SK-N-SH (cell line): ENCODE results near the gene SLITRK3. TPM values are rescaled to one million over a fixed set of nuclear protein-coding genes. Genes with fewer than 3 reads are reported as not detected.
A peak's percentile ranks its signal among the peaks of the same experiment; 100 is the strongest.

ENCODE experiments used
- CTCF ChIA-PET: fragments of 300-600, 350-600 bp; formaldehyde crosslinking; extraction: SDS; loops from one replicate; lab custom pipeline; 2021; lab: Yijun Ruan, JAX
- POLR2A ChIA-PET: fragments of 350-600 bp; sonication (Branson Sonifier 250); formaldehyde crosslinking; extraction: SDS; loops from one replicate; lab custom pipeline; 2020; ENCODE audit warnings: antibody characterized with exemption, inconsistent platforms; lab: Yijun Ruan, JAX
- DNase-seq: peaks from one replicate; pipeline ENCODE4 v3.0.0; 2012
- H2AFZ ChIP-seq: fragments of 200-600 bp; sonication (generic); 2 replicates; pipeline ENCODE4 v1.8.1; 2016; ENCODE audit warnings: antibody characterized with exemption, mild to moderate bottlenecking, low read depth
- H3F3A ChIP-seq: fragments of 200-600 bp; sonication (generic); replicated peaks from 2 replicates; pipeline ENCODE3; 2016; ENCODE audit warnings: antibody characterized with exemption, mild to moderate bottlenecking; ENCODE audit not compliant: insufficient read depth
- H3K27ac ChIP-seq, 2 experiments: fragments of 200-500 bp in 1 of 2; fragments of 200-600 bp in 1 of 2; sonication (Bioruptor generic) in 1 of 2; sonication (generic), shearing (Covaris generic) in 1 of 2; 2 replicates each; pipeline versions ENCODE4 v1.5.1 to v1.6.1; 2014 to 2016; ENCODE audit warnings: low read depth in 2 of 2, inconsistent platforms in 1 of 2, low read length in 1 of 2, mild to moderate bottlenecking in 1 of 2, mixed read lengths in 1 of 2
- H3K27me3 ChIP-seq: fragments of 200-600 bp; sonication (generic), shearing (Covaris generic); 2 replicates; pipeline ENCODE4 v1.6.1; 2016; ENCODE audit warnings: mixed run types; ENCODE audit not compliant: insufficient read depth
- H3K36me3 ChIP-seq, 2 experiments: fragments of 200-500 bp in 1 of 2; fragments of 200-600 bp in 1 of 2; sonication (Bioruptor generic) in 1 of 2; sonication (generic) in 1 of 2; replicated peaks in 1 of 2; 2 replicates each; pipeline versions ENCODE3 to v1.5.1; 2014 to 2016; ENCODE audit warnings: low read length in 1 of 2, mild to moderate bottlenecking in 1 of 2; ENCODE audit not compliant: insufficient read depth in 2 of 2, control insufficient read depth in 1 of 2
- H3K4me1 ChIP-seq, 2 experiments: fragments of 200-500 bp in 1 of 2; fragments of 200-600 bp in 1 of 2; sonication (Bioruptor generic) in 1 of 2; sonication (generic), shearing (Covaris generic) in 1 of 2; 2 replicates each; pipeline versions ENCODE4 v1.5.1 to v1.6.1; 2014 to 2016; ENCODE audit warnings: low read depth in 1 of 2, low read length in 1 of 2, mixed run types in 1 of 2; ENCODE audit not compliant: insufficient read depth in 2 of 2, control insufficient read depth in 1 of 2
- H3K4me2 ChIP-seq: fragments of 200-600 bp; sonication (generic), shearing (Covaris generic); 2 replicates; pipeline ENCODE4 v1.6.1; 2017; ENCODE audit warnings: mixed run types
- H3K4me3 ChIP-seq, 2 experiments: fragments of 200-500 bp in 1 of 2; fragments of 200-600 bp in 1 of 2; sonication (Bioruptor generic) in 1 of 2; sonication (generic), shearing (Covaris generic) in 1 of 2; 2 replicates each; pipeline versions ENCODE4 v1.5.1 to v1.8.1; 2014 to 2016; ENCODE audit warnings: low read depth in 2 of 2, inconsistent platforms in 1 of 2, low read length in 1 of 2, mild to moderate bottlenecking in 1 of 2, mixed read lengths in 1 of 2, moderate library complexity in 1 of 2
- H3K79me2 ChIP-seq: fragments of 200-600 bp; sonication (generic); 2 replicates; pipeline ENCODE4 v1.8.1; 2017; ENCODE audit warnings: mild to moderate bottlenecking; ENCODE audit not compliant: insufficient read depth
- H3K9ac ChIP-seq: fragments of 200-600 bp; sonication (generic); 2 replicates; pipeline ENCODE4 v1.6.1; 2017; ENCODE audit warnings: mixed run types
- H3K9me2 ChIP-seq: fragments of 200-600 bp; sonication (generic); 2 replicates; pipeline ENCODE4 v1.6.1; 2017; ENCODE audit warnings: mixed run types
- H3K9me3 ChIP-seq: fragments of 200-600 bp; sonication (generic); 2 replicates; pipeline ENCODE4 v1.6.1; 2017; ENCODE audit warnings: mixed run types, mild to moderate bottlenecking, moderate library complexity
- H4K20me1 ChIP-seq: fragments of 200-600 bp; sonication (generic); 2 replicates; pipeline ENCODE4 v1.6.1; 2017; ENCODE audit warnings: mild to moderate bottlenecking, mixed run types; ENCODE audit not compliant: insufficient read depth
- ELF1 ChIP-seq: IDR thresholded peaks from 2 replicates; pipeline ENCODE4 v1.4.0; 2012
- EZH2phosphoT487 ChIP-seq: fragments of 200-600 bp; sonication (generic); IDR thresholded peaks from 2 replicates; pipeline ENCODE4 v1.6.1; 2017; ENCODE audit warnings: low read depth, mixed run types, mild to moderate bottlenecking, antibody characterized with exemption, moderate library complexity, borderline replicate concordance
- FOXJ3 ChIP-seq: sonication (generic); formaldehyde crosslinking; IDR thresholded peaks from 2 replicates; pipeline ENCODE4 v1.5.1; 2020; ENCODE audit warnings: mild to moderate bottlenecking, missing genetic modification reagents
- NRF1 ChIP-seq: IDR thresholded peaks from 2 replicates; pipeline ENCODE4 v1.6.1; 2012; ENCODE audit warnings: low read depth, mild to moderate bottlenecking, low read length
- RAD21 ChIP-seq: IDR thresholded peaks from 2 replicates; pipeline ENCODE4 v1.6.1; 2012; ENCODE audit warnings: mild to moderate bottlenecking, low read length
- RFX5 ChIP-seq: IDR thresholded peaks from 2 replicates; pipeline ENCODE4 v1.6.1; 2012; ENCODE audit warnings: mild to moderate bottlenecking, improper control_type of control experiment, low read length
- TCF12 ChIP-seq: IDR thresholded peaks from 2 replicates; pipeline ENCODE4 v1.4.0; 2012
- WGBS: methylation state at CpG from one replicate; pipeline ENCODE4 v1.1.6; 2017; ENCODE audit warnings: low lambda C conversion rate; 5-methylcytosine and 5-hydroxymethylcytosine counted together
- polyA plus RNA-seq, 3 experiments: library from polyadenylated mRNA; depleted of rRNA; stranded (reverse); fragments of >200 nt; gene quantifications; 2 replicates each; pipeline ENCODE4 v1.2.3, GENCODE V29; 2012
- TF ChIP-seq, protein P1 (sequence below): IDR thresholded peaks from 2 replicates; pipeline ENCODE4 v1.4.0; 2012; ENCODE audit warnings: low read depth

SLITRK3 gene, protein sequence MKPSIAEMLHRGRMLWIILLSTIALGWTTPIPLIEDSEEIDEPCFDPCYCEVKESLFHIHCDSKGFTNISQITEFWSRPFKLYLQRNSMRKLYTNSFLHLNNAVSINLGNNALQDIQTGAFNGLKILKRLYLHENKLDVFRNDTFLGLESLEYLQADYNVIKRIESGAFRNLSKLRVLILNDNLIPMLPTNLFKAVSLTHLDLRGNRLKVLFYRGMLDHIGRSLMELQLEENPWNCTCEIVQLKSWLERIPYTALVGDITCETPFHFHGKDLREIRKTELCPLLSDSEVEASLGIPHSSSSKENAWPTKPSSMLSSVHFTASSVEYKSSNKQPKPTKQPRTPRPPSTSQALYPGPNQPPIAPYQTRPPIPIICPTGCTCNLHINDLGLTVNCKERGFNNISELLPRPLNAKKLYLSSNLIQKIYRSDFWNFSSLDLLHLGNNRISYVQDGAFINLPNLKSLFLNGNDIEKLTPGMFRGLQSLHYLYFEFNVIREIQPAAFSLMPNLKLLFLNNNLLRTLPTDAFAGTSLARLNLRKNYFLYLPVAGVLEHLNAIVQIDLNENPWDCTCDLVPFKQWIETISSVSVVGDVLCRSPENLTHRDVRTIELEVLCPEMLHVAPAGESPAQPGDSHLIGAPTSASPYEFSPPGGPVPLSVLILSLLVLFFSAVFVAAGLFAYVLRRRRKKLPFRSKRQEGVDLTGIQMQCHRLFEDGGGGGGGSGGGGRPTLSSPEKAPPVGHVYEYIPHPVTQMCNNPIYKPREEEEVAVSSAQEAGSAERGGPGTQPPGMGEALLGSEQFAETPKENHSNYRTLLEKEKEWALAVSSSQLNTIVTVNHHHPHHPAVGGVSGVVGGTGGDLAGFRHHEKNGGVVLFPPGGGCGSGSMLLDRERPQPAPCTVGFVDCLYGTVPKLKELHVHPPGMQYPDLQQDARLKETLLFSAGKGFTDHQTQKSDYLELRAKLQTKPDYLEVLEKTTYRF
- polyA plus RNA-seq (2012; rRNA removed) = not detected in 2 replicates
- not detected in 2 replicates for polyA plus RNA-seq (2012; cell fraction: cytosol; rRNA removed)
- not detected in 2 replicates for polyA plus RNA-seq (2012; cell fraction: nucleus; rRNA removed)

DNA sequence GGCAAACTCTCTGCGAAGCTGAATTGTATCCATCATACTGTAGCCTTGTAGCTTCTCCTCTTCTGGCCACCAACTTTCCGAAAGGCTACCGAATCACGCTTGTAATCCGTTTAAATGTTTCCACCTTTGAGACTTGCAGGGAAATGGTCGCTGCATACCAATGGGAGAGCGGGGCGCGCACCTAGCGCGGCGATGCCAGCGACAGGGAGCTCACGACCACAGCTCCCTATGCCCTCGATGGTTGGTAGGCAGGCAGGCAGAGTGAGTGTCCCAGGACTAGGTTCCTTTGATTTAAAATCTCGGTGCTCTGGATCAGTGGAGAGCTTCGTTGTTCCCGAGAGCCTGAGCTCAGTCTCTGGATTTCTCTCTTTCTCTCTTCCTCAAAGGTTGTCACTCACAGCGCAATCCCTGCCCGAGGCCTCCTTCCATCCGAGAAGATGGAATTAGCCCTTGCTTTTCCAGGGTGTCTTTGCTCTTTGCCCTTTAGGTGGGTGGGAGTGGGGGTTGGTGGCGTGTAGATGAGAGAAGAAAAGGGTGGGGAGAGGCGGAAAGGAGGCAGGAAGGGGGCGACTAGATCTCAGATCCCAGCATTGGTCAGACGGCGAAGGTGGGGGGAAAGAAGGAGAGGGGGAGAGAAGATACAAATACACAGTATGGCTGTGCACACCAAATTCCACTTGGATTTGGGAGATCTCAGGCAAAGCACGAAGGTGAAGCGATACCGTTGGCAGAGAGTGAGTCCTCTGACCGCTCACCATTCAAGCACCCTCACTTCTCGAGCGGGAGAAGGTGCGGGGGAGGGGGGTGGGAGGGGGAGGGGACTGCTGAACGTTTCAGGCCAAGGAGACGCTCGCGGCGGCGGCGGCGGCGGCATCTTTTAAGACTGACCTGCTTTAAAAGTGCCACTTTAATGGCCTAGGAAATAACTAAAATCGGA, at the start of gene SLITRK3:
Gene SLITRK3, minus strand, starts transcription at position 745 of the 937 bp plus-strand sequence. CDS start 5,554 bp downstream, outside the sequence.
- Histone ChIP-seq H3F3A (no peaks in the 10 kb centered on the region), H3K4me3 (peak within 1 kb of the TSS; percentile 39 to 47; a peak in 3 of 4 replicates)

DNA sequence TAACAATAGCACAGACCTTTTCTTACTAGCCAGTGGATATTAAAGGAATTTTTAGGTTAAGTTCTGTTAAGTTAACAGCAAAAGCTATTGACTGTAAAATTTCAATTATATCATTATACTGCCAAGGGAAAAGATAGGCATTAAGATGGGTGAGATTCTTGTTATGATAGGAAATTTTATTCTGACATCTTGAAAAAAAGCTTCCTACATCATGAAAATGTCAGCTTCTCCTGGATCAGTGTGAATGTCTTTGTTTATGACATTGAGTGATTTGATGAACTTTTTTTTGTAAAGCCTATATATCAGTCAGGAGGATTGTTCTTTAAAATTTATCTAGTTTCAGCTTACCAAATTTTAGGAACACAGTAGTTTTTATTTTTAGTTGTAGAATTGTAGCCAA, 47.4 kb upstream of the SLITRK3 start:
- H3K4me1 ChIP-seq = no peaks in the 10 kb centered on the region
- TF ChIP-seq FOXJ3 (CRISPR knock-in tag) = no peak
- TF ChIP-seq, all 33 proteins: peak for 0
- DNase-seq = no peak
- ChIA-PET POLR2A (no interaction called here), CTCF (no interaction called here)
- 0 out of 2 replicates have a peak, but pooled peaks cover 4% of the 10 kb centered on the region for H3K9me2 ChIP-seq
- no peak overlapping the region for H3K4me3 ChIP-seq
- no peaks in the 10 kb centered on the region for H4K20me1 ChIP-seq
- no peak overlapping the region for H3K9ac ChIP-seq
- H3K27me3 ChIP-seq = no peaks in the 10 kb centered on the region
- H3K27ac ChIP-seq = no peak overlapping the region
- no peak overlapping the region for H3K4me2 ChIP-seq
- no peaks in the 10 kb centered on the region for H3F3A ChIP-seq
- no peak overlapping the region for H2AFZ ChIP-seq
- no peaks in the 10 kb centered on the region for H3K36me3 ChIP-seq
- no peaks in the 10 kb centered on the region for H3K9me3 ChIP-seq
- H3K79me2 ChIP-seq = no peaks in the 10 kb centered on the region

More for the DNA sequence above, at the start of gene SLITRK3:
- TF ChIP-seq TCF12 (no peak), NRF1 (no peak), RAD21 (no peak), ELF1 (no peak), RFX5 (no peak), EZH2phosphoT487 (no peak)
- TF ChIP-seq, protein P1, sequence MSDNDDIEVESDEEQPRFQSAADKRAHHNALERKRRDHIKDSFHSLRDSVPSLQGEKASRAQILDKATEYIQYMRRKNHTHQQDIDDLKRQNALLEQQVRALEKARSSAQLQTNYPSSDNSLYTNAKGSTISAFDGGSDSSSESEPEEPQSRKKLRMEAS = no peak
- H3K36me3 ChIP-seq = no peaks in the 10 kb centered on the region
- peak; percentile 38 for DNase-seq
- ChIA-PET POLR2A (no interaction called here), CTCF (interaction anchor here (0.8 to 4.6 kb wide), 3 partner anchors 10 to 12 kb away, joined by 4 to 26 read pairs (median 12); no protein-coding TSS in a partner anchor)
- peaks cover 5 to 23% of the 10 kb centered on the region in 2 experiments; a peak in 2 of 4 replicates for H3K4me1 ChIP-seq
- peak within 1 kb of the TSS; percentile 70; the same call in 1 of the 2 replicates for H2AFZ ChIP-seq
- peak within 1 kb of the TSS; percentile 75 for H3K4me2 ChIP-seq
- H3K9me3 ChIP-seq = no peaks in the 10 kb centered on the region
- H4K20me1 ChIP-seq = no peaks in the 10 kb centered on the region
- 4% methylated on average over 40 of the region's 43 CpGs for WGBS
- H3K27me3 ChIP-seq = peaks cover 50% of the 10 kb centered on the region
- no peaks in the 10 kb centered on the region for H3K9me2 ChIP-seq
- no peak within 1 kb of the TSS for H3K9ac ChIP-seq
- H3K27ac ChIP-seq = no peak within 1 kb of the TSS
- no peaks in the 10 kb centered on the region for H3K79me2 ChIP-seq
